GM19099 (cell line): ENCODE data around the gene HNRNPA2B1.

Experiments used
- POLR2A ChIP-seq: IDR thresholded peaks from 3 replicates; pipeline ENCODE4 v1.6.1; 2011; ENCODE audit warnings: low read depth; ENCODE audit not compliant: insufficient read length; ENCODE audit errors: extremely low read depth

The HNRNPA2B1 gene

DNA sequence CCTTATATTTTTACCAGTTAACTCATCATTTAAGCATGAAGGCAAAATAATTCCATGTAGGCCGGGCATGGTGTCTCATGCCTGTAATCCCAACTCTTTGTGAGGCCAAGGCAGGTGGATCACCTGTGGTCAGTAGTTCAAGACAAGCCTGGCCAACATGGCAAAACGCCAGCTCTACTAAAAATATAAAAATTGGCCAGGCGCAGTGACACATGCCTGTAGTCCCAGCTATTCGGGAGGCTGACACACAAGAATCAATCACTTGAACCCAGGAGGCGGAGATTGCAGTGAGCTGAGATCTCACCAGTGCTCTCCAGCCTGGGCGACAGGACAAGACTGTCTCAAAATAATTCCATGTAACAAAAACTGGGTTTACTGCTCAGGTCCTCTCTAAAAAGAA, 18.3 kb downstream of the HNRNPA2B1 start:
- TF ChIP-seq POLR2A = peak; percentile 30

DNA sequence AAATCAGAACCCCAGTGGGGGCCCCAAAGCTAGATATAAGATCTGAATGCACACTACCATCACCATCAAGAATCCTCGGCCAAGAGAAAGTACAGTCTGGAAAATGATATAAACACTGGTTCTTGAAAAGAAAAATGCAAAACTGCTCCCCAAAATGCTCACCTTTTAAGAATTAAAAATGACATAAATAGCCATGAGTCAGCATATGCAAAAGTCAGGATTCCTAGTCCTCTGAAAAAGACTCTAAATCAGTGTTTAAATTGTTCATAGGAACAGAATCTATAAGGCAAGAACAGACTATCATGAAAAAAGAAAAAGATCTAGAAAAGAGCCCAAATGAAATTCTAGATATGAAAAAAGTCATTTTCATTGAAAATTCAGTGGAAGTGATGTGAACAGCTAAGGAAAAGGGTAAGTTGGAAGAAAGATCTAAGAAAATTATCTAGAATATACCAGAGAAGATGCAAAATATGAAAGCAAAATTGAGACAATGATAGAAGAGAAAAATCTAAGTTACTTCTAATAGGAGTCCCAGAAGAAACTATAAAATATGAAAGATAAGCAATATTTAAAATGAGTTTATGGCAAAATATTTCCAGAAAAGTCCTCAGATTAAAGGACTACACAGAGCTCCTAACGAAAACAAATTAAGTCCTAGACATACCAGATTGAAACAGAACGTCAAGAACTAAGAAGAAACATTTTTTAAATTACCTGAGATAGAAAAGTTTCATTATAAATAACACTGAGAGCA, 18.9 kb downstream of the HNRNPA2B1 start:
- TF ChIP-seq POLR2A = no peak

DNA sequence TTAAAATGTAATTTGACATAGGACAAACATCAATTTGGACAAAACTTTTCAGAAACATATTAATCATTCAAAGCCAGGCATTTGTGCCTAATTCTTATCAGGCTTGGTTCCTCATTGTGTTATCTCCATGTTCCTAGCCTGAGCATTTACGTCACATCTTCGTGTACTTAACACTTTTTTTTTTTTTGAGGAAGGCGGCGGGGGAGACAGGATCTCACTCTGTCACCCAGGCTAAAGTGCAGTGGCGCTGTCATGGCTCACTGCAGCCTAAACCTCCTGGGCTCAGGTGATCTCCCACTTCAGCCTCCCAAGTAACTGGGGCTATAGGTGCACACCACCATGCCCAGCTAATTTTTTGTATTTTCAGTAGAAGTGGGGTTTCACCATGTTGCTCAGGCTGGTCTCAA, 19.8 kb downstream of the HNRNPA2B1 start:
- no peak for TF ChIP-seq POLR2A

GRCh38 chr7:26179826-26180497, 20.6 kb downstream of the HNRNPA2B1 start:
- TF ChIP-seq POLR2A = no peak

DNA sequence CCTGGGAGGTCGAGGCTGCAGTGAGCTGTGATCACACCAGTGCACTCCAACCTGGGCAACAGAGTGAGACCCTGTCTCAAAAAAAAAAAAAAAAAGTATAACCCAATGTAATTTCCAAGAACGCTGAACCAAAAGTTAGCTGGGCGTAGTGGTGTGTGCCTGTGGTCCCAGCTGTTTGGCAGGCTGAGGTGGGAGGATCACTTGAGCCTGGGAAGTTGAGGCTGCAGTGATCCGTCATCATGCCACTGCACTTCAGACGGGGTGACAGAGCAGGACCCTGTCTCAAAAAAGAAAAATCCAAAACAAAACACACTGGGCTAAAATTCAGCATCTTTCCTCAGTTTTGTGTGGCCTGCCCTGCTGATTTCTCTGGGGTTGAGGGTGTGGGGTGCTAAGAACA, 21.1 kb downstream of the HNRNPA2B1 start:
- TF ChIP-seq POLR2A = no peak

- TF ChIP-seq POLR2A = no peak
Observed at GRCh38 chr7:26178272-26178960, 22.1 kb downstream of the HNRNPA2B1 start.

- no peak for TF ChIP-seq POLR2A
Observed at GRCh38 chr7:26172048-26172447, 28.5 kb downstream of the HNRNPA2B1 start.

DNA sequence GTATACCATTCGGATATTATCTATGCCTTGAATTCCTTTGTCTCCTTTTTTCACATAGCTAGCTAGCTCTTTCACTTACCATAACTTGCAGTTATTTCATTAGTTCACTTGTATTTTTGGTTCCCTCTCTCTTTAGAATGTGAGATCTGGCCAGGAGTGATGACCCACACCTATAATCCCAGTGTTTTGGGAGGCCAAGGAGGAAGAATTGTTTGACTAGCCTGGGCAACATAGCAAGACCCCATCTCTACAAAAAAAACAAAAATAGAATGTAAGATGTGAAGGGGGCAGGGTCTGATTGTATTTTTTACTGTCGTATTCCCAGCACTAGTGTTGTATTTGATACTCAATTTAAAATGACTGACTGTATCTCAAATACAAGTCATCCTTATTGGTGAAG, 28.9 kb downstream of the HNRNPA2B1 start:
- no peak for TF ChIP-seq POLR2A

- TF ChIP-seq POLR2A = no peak
Observed at GRCh38 chr7:26170663-26171062, 29.9 kb downstream of the HNRNPA2B1 start.

GRCh38 chr7:26169271-26169670, 31.3 kb downstream of the HNRNPA2B1 start:
- TF ChIP-seq POLR2A = no peak

- no peak for TF ChIP-seq POLR2A
Observed at GRCh38 chr7:26168458-26169023, 32.0 kb downstream of the HNRNPA2B1 start.

DNA sequence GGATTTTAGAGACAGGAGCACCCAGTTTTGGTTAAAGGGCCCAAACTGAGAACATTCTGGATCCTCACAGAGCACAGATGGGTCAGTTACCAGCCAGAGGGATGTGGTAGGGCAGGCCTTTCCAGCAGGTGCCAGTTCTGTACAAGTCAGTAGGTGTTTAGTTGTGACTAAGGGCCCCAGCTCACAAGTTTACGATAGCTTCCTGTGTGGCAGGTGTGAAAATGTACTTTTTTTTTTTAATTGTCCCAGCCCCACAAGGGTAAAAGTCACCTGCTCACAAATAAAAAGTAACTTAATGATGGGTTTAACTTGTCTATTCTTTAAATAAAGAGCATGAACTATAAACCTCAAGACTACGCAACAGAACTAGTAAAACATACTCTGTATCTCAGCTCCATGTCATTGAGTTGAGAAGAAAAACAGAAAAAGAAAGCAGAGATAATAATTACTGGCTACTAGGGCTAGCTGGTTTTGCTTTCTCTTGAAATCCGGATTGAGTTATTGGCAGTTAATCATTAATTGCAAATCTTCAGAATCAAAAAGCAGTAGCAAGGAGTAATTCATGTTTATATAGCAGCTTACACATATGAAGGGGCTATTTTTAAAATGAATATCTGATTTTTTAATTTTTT, 33.1 kb downstream of the HNRNPA2B1 start:
- TF ChIP-seq POLR2A = no peak

DNA sequence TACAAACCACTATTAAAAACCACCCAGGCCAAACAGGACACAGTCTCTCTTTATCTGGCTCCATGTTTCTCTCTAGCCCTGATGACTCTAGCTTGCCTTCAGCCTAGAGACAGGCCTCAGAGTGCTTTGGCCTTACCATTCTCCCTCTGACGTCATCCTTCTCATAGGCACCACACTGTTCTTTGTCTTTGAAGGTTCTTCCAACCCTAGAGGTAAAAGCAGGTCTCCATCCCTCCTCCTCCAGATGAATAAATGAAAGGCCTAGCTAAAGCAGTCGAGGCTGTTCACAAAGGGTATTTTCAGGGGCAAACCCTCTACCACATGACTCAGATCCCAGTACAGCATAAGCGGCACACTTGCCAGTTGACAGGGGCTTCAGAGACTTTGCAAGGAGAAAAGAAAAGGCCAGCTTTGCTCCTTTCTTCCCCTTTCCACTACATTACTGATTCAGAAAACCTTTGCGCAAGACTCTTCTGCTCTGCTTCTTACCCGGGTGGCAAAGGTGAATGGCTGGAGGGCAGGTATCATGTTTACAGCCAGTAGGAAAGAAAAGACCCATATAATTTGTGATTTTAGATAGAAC, 33.8 kb downstream of the HNRNPA2B1 start:
- no peak for TF ChIP-seq POLR2A

DNA sequence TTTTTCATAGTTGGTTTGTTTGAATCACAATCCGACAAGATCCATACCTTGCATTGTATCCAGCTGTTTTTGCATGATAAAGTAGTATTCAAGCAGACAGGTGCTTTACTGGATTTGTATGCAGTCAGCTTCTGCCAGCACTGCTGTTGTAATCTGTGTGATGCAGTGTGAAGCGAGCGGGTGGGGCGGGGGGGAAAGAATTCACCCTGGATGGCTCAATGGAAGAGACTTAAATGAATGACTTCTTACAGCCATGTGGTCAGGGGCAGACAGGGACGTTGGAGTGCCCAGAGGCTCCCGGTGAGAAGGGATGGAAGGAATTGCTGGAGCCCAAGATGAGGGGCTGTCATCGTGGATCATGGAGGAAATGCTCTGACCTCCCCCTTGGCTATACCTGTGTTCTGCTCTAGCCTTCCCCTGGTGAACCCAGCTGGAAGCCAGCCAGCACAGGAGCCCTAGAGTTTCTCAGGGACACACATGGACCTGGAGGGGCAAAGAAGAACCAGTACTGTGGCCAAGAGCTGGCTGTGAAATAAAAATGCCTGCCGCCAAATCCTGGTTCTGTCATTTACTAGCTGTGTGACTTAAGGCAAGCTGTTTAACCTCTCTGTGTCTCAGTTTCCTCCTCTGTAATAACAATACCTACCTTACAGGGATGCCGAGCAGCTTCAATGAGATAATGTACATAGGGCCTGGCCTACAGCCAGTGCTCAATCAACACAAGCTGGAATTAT, 34.4 kb downstream of the HNRNPA2B1 start:
- no peak for TF ChIP-seq POLR2A
